ENCODE results near the gene ARHGAP31. TPM values are rescaled to one million over a fixed set of nuclear protein-coding genes. Genes with fewer than 3 reads are reported as not detected.

Gene ARHGAP31
- total and polyA plus RNA-seq, 2 of the 8 experiments (the other 6 are each of a cell fraction or from before 2014, with no cell fraction given) = 1.1 to 7.6 TPM

DNA sequence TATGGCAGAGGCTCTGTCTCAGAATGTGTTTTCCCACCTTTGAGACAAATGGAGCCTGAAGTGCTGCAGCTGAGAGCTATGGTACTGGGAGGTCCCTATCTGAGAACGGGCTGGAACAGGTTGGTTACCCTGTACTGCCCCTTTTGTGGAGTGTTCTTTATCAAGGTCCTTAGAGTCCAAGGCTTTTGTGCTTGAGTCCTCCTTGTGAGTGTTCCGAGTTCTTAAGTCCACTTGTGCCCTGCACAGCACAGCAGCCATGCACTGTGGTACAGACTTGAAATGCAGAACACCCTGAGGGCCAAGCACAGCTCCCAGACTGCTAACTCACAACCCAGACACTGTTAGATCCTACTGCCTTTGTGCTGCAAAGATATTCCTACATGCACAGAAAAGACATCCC is 67.8 kb downstream of the ARHGAP31 start:
- POLR2A ChIA-PET (ENCODE audit: partially characterized antibody) = interaction anchor here (4.8 kb wide), 1 partner anchor 12 kb away, joined by 41 read pairs; no protein-coding TSS in a partner anchor
- H2BK5ac ChIP-seq (ENCODE audit: low read depth, low read length) = no peak overlapping the region
- H2AK5ac ChIP-seq (ENCODE audit: low read depth, low read length) = no peak overlapping the region
- no peak overlapping the region for H2BK12ac ChIP-seq (ENCODE audit: low read depth, low read length)
- no peaks in the 10 kb centered on the region for H3K79me2 ChIP-seq (ENCODE audit: control insufficient read depth in 1 of 2, insufficient read depth in 2 of 2, low read length in 2 of 2)
- 0 out of 2 replicates have a peak overlapping the region, but pooled peaks have one; percentile 0 for H2BK15ac ChIP-seq (ENCODE audit: low read length)
- FAIRE-seq (no peak), DNase-seq (ENCODE audit: low read depth in 1 of 2, low spot score in 2 of 2) (no peak)
- H3K27me3 ChIP-seq (replicated peaks in 1 of 4; ENCODE audit: control insufficient read depth in 3 of 4, extremely low read depth in 1 of 4, insufficient read depth in 3 of 4, low read length in 3 of 4) = no peaks in the 10 kb centered on the region
- no peaks in the 10 kb centered on the region for H4K20me1 ChIP-seq (replicated peaks in 1 of 2; ENCODE audit: control insufficient read depth in 1 of 2, insufficient read depth in 2 of 2, low read length in 2 of 2)
- H3K23me2 ChIP-seq (ENCODE audit: low read depth, low read length) = no peaks in the 10 kb centered on the region
- peak overlapping the region; percentile 61 for H4K91ac ChIP-seq (replicated peaks; ENCODE audit: insufficient read length, low read length)
- H3K18ac ChIP-seq (ENCODE audit: extremely low read depth, low read length) = no peak overlapping the region
- H3K14ac ChIP-seq (ENCODE audit: insufficient read length) = no peak overlapping the region
- peak overlapping the region; percentile 13 for H3K4ac ChIP-seq (replicated peaks; ENCODE audit: insufficient read length, low read depth, low read length)
- no peak overlapping the region for H3K23ac ChIP-seq (ENCODE audit: insufficient read length)
- no peaks in the 10 kb centered on the region for H3K9me3 ChIP-seq (ENCODE audit: insufficient read depth in 2 of 2, low read depth in 1 of 2, low read length in 1 of 2)
- no peak overlapping the region for H3K4me3 ChIP-seq (ENCODE audit: extremely low read depth in 1 of 4, insufficient read depth in 2 of 4, low read depth in 3 of 4, low read length in 4 of 4)
- H3K36me3 ChIP-seq (ENCODE audit: control insufficient read depth in 2 of 4, insufficient read depth in 4 of 4, low read length in 3 of 4) = no peaks in the 10 kb centered on the region
- no peak overlapping the region; the same call in 1 of the 2 replicates for H2BK20ac ChIP-seq (ENCODE audit: low read length)
- no peak overlapping the region for H3K56ac ChIP-seq (replicated peaks; ENCODE audit: insufficient read length, low read depth, low read length)
- H4K8ac ChIP-seq (ENCODE audit: extremely low read depth, insufficient read depth, low read length) = no peak overlapping the region
- no peak overlapping the region for H3K9ac ChIP-seq (replicated peaks in 1 of 4; ENCODE audit: extremely low read depth in 1 of 4, low read depth in 3 of 4, low read length in 3 of 4)
- peaks cover 9 to 26% (median 19%) of the 10 kb centered on the region in 4 experiments for H3K4me1 ChIP-seq (replicated peaks in 1 of 4; ENCODE audit: control insufficient read depth in 3 of 4, insufficient read depth in 4 of 4, low read length in 3 of 4)
- H4K5ac ChIP-seq (ENCODE audit: insufficient read length, low read depth, low read length) = no peak overlapping the region
- no peak overlapping the region for H2BK120ac ChIP-seq (replicated peaks; ENCODE audit: low read depth, low read length)
- CTCF ChIA-PET (ENCODE audit: partially characterized antibody) = interaction anchor here (0.6 to 4.8 kb wide), 3 partner anchors 11 to 99 kb away, joined by 4 to 26 read pairs (median 16); no protein-coding TSS in a partner anchor
- no peak overlapping the region for H2AFZ ChIP-seq (ENCODE audit: low read length)
- H3K79me1 ChIP-seq (ENCODE audit: low read depth, low read length) = no peaks in the 10 kb centered on the region; the same call in 1 of the 2 replicates
- H3K27ac ChIP-seq (ENCODE audit: low read depth, low read length) = no peak overlapping the region
- H3K4me2 ChIP-seq (ENCODE audit: insufficient read depth in 1 of 2, low read depth in 2 of 2, low read length in 2 of 2) = no peak overlapping the region
- 95% methylated on average over 2 of the region's 2 CpGs; no CpG with 5 or more reads in 1 of the 2 experiments for WGBS, 2 experiments (ENCODE audit: extremely low coverage in 1 of 2, insufficient coverage in 1 of 2, insufficient read length in 1 of 2, insufficient replicate concordance in 2 of 2, low coverage in 1 of 2, low lambda C conversion rate in 2 of 2, missing lambda C conversion rate in 1 of 2)
- no peak for TF ChIP-seq SUZ12 (IDR thresholded peaks at IDR 0.05; ENCODE audit: low read length)
- TF ChIP-seq CREB1 (IDR thresholded peaks at IDR 0.05) = no peak
- TF ChIP-seq TAF7 (optimal IDR thresholded peaks at IDR 0.05; ENCODE audit: borderline replicate concordance, low read depth, low read length) = no peak

Data from H1 (cell line).